CD4-positive, alpha-beta memory T cell (primary cell): ENCODE data around the gene MAPK8IP3. TPM values are rescaled to one million over a fixed set of nuclear protein-coding genes. Genes with fewer than 3 reads are reported as not detected.

Experiments used
- CTCF ChIA-PET: fragments of 350-600 bp; sonication (Branson Sonifier 250); formaldehyde crosslinking; loops from one replicate; lab custom pipeline; 2021; ENCODE audit warnings: inconsistent platforms; ENCODE audit not compliant: partially characterized antibody; lab: Charles Lee
- POLR2A ChIA-PET: fragments of 350-600 bp; sonication (Branson Sonifier 250); formaldehyde crosslinking; loops from one replicate; lab custom pipeline; 2021; ENCODE audit not compliant: partially characterized antibody; lab: Charles Lee
- DNase-seq, 5 donors: peaks; one replicate each; pipeline versions ENCODE4 v3.0.0 to v3.0.0-alpha.2; 2020 to 2022; ENCODE audit warnings: mixed read lengths in 1 of 5
- H3K27ac ChIP-seq: one replicate; pipeline ENCODE4 v1.7.0; 2013; ENCODE audit warnings: low read depth, low read length
- H3K27me3 ChIP-seq: 2 replicates; pipeline ENCODE4 v1.7.0; 2013; ENCODE audit warnings: mild to moderate bottlenecking, low read length, moderate library complexity; ENCODE audit not compliant: insufficient read depth
- H3K36me3 ChIP-seq: 2 replicates; pipeline ENCODE4 v1.7.0; 2013; ENCODE audit warnings: mild to moderate bottlenecking, low read length, moderate library complexity; ENCODE audit not compliant: insufficient read depth
- H3K4me1 ChIP-seq: 2 replicates; pipeline ENCODE4 v1.7.0; 2013; ENCODE audit warnings: mild to moderate bottlenecking, low read length, moderate library complexity; ENCODE audit not compliant: insufficient read depth
- H3K4me3 ChIP-seq, 2 donors: one replicate each; pipeline ENCODE4 v1.7.0; 2013; ENCODE audit warnings: low read length in 2 of 2, mild to moderate bottlenecking in 1 of 2
- H3K9me3 ChIP-seq, 2 donors: one replicate each; pipeline ENCODE4 v1.7.0; 2013; ENCODE audit warnings: low read length in 2 of 2, control low read depth in 1 of 2; ENCODE audit not compliant: control insufficient read depth in 1 of 2
- H3K27ac Mint-ChIP-seq, 7 donors: one replicate each; pipeline ENCODE4 v1.8.0; 2020 to 2021; ENCODE audit warnings: mixed read lengths in 7 of 7, mild to moderate bottlenecking in 6 of 7, inconsistent platforms in 3 of 7, moderate library complexity in 3 of 7
- H3K27me3 Mint-ChIP-seq, 2 donors: one replicate each; pipeline ENCODE4 v1.8.0; 2020 to 2021; ENCODE audit warnings: mixed read lengths in 2 of 2
- H3K36me3 Mint-ChIP-seq, 2 donors: one replicate each; pipeline ENCODE4 v1.8.0; 2020 to 2021; ENCODE audit warnings: mixed read lengths in 2 of 2, inconsistent platforms in 1 of 2, mild to moderate bottlenecking in 1 of 2
- H3K4me1 Mint-ChIP-seq, 4 donors: one replicate each; pipeline ENCODE4 v1.8.0; 2020 to 2021; ENCODE audit warnings: mixed read lengths in 4 of 4, mild to moderate bottlenecking in 1 of 4
- H3K4me3 Mint-ChIP-seq, 8 donors: one replicate each; pipeline ENCODE4 v1.8.0; 2020 to 2021; ENCODE audit warnings: mixed read lengths in 8 of 8, mild to moderate bottlenecking in 7 of 8, moderate library complexity in 6 of 8, inconsistent platforms in 3 of 8
- H3K9me3 Mint-ChIP-seq, 8 donors: one replicate each; pipeline ENCODE4 v1.8.0; 2020 to 2021; ENCODE audit warnings: mixed read lengths in 8 of 8, mild to moderate bottlenecking in 5 of 8, inconsistent platforms in 3 of 8, moderate library complexity in 1 of 8
- intact Hi-C: fragments of 100-400 bp; cut with micrococcal nuclease; formaldehyde crosslinking; loops from one replicate; pipeline ENCODE4 v1.15.1; 2023
- polyA plus RNA-seq, 2 donors: library from polyadenylated mRNA; unstranded; fragments of 300-500 nt; fragmentation: Illumina TruSeq; gene quantifications; one replicate each; pipeline ENCODE4 v1.2.3, GENCODE V29; 2021
- total RNA-seq, 2 experiments: library from RNA; stranded (reverse); gene quantifications; one replicate each; pipeline ENCODE4 v1.2.3, GENCODE V29; 2021

The MAPK8IP3 gene
- total and polyA plus RNA-seq, 4 experiments from 2014 or later: 0.86 to 248 (median 121) TPM

DNA sequence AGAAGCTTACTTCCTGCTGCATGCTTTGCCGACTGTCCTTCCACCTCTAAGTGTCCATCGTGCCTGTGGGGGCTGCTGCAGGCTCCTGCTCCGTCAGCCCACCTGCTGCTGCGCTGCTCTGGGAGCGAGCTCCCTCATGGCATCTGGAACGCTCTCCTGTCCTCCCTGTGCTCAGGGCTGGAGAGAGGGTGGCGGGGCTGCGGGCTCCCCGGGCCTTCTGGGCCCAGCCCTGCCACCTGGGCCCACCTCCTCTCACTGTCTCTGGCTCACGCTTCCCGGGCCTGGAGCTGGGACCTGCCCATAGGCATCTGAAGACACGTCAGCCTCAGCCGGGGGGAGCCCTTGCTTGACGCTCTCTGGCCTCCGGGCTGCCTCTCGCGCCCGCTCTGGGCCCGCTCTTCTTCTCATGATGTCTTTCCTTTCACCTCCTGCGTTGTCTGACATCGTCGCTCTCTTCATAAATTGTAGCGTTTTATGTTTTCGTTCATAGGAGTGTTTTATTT lies 38.4 kb downstream of the MAPK8IP3 start:
- POLR2A ChIA-PET: no interaction called here
- Mint-ChIP-seq H3K9me3 (no peaks in the 10 kb centered on the region), H3K36me3 (peaks cover 19 to 39% of the 10 kb centered on the region in 2 donors), H3K27me3 (no peaks in the 10 kb centered on the region), H3K4me1 (no peaks in the 10 kb centered on the region), H3K27ac (peak overlapping the region in 3 of 7 donors; percentile 12 to 61 (median 37)), H3K4me3 (no peak overlapping the region)
- CTCF ChIA-PET: no interaction called here
- no peak overlapping the region for H3K4me3 ChIP-seq
- H3K9me3 ChIP-seq: no peaks in the 10 kb centered on the region
- DNase-seq: peak in 1 of 5 donors; percentile 6
- H3K36me3 ChIP-seq: peaks cover 47% of the 10 kb centered on the region
- H3K27ac ChIP-seq: no peak overlapping the region
- H3K4me1 ChIP-seq: no peaks in the 10 kb centered on the region
- H3K27me3 ChIP-seq: no peaks in the 10 kb centered on the region
- intact Hi-C loops: loop anchor here (5.0 kb wide), 1 partner anchor 77 kb away; no protein-coding TSS in a partner anchor

DNA sequence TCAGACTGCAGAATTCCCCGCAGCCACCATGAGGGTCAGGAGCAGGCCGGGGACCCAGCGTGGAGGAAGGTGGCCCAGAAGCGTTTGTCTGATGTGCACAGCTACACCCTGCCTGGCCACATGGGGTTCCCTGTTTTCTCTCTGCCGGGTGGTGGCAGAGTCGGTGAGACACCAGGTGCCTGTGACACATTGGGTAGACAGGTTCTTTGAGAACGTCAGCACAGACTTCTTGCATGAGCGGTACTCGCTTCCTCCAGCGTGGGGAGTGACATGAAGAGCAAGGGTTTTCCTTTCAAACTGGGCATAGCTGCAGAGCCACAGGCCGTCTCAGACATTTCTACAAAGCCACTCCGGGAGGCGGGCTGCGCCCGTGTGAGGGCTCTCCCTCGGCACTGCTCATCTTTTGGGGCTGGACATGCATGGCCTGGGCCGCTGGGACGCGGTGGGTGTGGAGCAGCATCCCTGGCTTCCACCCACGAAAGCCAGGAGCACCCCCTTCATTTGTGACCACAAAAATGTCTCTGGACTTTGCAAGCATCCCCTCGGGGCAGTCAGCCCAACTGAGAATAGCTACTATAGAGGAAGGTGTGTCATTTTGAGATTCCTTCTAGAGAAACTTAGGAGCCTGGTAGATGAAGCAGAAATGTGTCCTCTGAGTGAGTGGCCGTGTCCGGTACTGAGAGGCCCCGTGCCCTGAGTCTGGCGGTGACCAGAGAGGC lies 39.3 kb downstream of the MAPK8IP3 start:
- H3K36me3 Mint-ChIP-seq: peaks cover 19 to 40% of the 10 kb centered on the region in 2 donors
- peak in 1 of 5 donors; percentile 9 for DNase-seq

DNA sequence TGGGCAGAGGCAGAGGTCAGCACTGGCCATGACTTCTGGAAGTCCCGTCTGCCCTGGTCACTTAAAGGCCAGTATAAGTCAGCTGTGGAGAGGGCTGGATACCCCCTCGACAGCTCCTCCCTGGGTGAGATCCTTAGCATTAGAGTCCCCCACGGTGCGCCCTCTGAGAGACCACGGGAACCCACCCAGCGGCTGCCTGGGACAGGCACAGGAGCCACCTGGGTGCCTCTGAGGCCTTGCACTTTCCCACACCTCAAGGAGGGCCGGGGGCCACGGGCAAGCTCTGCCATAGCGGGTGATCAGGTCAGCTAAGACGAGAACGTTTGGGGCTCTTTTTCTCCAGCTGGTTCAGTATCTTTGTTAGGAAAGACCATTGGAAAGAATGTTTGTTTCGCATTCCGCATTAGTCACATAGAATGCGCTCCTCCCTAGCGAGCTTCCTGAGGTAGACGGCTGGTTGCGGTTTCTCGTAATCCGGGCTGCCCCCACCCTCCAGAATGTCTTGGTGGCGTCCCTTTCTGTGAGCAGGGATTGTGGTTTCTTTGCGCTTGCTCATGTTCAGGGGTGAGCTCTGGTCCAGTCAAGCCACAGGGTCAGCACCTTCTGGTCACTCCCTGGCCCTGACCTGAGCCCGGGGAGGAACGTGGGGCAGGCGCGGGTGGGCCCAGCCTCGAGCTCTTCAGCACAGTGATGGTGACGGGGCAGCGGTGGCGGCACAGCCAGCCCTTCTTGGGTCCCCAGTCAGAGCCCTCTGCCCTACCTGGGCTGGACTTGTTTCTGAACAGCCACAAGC lies 40.1 kb downstream of the MAPK8IP3 start:
- Histone ChIP-seq H3K4me1 (no peaks in the 10 kb centered on the region), H3K27me3 (no peaks in the 10 kb centered on the region), H3K36me3 (peaks cover 48% of the 10 kb centered on the region), H3K4me3 (no peak overlapping the region), H3K9me3 (no peaks in the 10 kb centered on the region), H3K27ac (no peak overlapping the region)
- ChIA-PET CTCF (no interaction called here), POLR2A (interaction anchor here (1.3 kb wide), 1 partner anchor 25 kb away, joined by 7 read pairs; the partner anchor contains the start of gene NME3)
- H3K4me1 Mint-ChIP-seq: no peaks in the 10 kb centered on the region
- intact Hi-C loops: no loop called here
- H3K27me3 Mint-ChIP-seq: no peaks in the 10 kb centered on the region
- peak overlapping the region in 1 of 7 donors; percentile 17 for H3K27ac Mint-ChIP-seq
- peak in 1 of 5 donors; percentile 9 for DNase-seq
- no peaks in the 10 kb centered on the region for H3K9me3 Mint-ChIP-seq
- H3K36me3 Mint-ChIP-seq: peaks cover 19 to 40% of the 10 kb centered on the region in 2 donors
- H3K4me3 Mint-ChIP-seq: no peak overlapping the region

More for the DNA sequence above, 39.3 kb downstream of the MAPK8IP3 start:
- H3K4me1 ChIP-seq: no peaks in the 10 kb centered on the region
- H3K9me3 ChIP-seq: no peaks in the 10 kb centered on the region
- no peaks in the 10 kb centered on the region for H3K27me3 ChIP-seq
- ChIA-PET CTCF (no interaction called here), POLR2A (interaction anchor here (1.3 kb wide), 1 partner anchor 26 kb away, joined by 7 read pairs; the partner anchor contains the start of gene NME3)
- no peak overlapping the region for H3K4me3 ChIP-seq
- Mint-ChIP-seq H3K9me3 (no peaks in the 10 kb centered on the region), H3K4me1 (no peaks in the 10 kb centered on the region), H3K4me3 (no peak overlapping the region), H3K27me3 (no peaks in the 10 kb centered on the region), H3K27ac (no peak overlapping the region)
- intact Hi-C loops: no loop called here
- H3K36me3 ChIP-seq: peaks cover 51% of the 10 kb centered on the region
- H3K27ac ChIP-seq: no peak overlapping the region

DNA sequence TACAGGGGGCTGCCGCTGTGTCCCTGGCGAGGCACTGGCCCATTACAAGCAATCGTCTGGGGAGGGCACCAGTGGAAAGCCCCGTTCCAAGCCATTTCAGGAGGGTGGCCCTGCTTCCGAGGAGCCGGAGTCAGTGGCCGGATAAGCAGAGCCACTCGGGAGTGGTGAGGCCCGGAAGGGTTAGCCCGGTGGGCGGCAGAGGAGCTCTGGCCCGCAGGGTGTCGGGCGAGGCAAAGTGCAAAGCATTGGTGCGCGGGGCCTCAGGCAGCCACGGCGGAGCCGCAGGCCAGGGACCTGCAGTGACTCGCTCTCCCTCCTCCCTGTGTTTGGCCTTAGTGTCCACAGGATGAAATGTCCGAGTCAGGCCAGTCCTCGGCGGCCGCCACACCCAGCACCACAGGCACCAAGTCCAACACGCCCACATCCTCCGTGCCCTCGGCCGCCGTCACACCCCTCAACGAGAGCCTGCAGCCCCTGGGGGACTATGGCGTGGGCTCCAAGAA lies 40.7 kb downstream of the MAPK8IP3 start:
- no peaks in the 10 kb centered on the region for H3K4me1 ChIP-seq
- H3K27ac ChIP-seq: no peak overlapping the region
- peak in 1 of 5 donors; percentile 35 for DNase-seq
- POLR2A ChIA-PET: interaction anchor here (1.3 kb wide), 1 partner anchor 25 kb away, joined by 7 read pairs; the partner anchor contains the start of gene NME3
- H3K36me3 Mint-ChIP-seq: peaks cover 24 to 45% of the 10 kb centered on the region in 2 donors
- H3K27me3 Mint-ChIP-seq: no peaks in the 10 kb centered on the region
- intact Hi-C loops: no loop called here
- no peaks in the 10 kb centered on the region for H3K4me1 Mint-ChIP-seq
- no peaks in the 10 kb centered on the region for H3K9me3 ChIP-seq
- H3K9me3 Mint-ChIP-seq: no peaks in the 10 kb centered on the region
- no peak overlapping the region for H3K27ac Mint-ChIP-seq
- no peak overlapping the region for H3K4me3 ChIP-seq
- no peak overlapping the region for H3K4me3 Mint-ChIP-seq
- H3K27me3 ChIP-seq: no peaks in the 10 kb centered on the region
- H3K36me3 ChIP-seq: peaks cover 53% of the 10 kb centered on the region
- CTCF ChIA-PET: no interaction called here

DNA sequence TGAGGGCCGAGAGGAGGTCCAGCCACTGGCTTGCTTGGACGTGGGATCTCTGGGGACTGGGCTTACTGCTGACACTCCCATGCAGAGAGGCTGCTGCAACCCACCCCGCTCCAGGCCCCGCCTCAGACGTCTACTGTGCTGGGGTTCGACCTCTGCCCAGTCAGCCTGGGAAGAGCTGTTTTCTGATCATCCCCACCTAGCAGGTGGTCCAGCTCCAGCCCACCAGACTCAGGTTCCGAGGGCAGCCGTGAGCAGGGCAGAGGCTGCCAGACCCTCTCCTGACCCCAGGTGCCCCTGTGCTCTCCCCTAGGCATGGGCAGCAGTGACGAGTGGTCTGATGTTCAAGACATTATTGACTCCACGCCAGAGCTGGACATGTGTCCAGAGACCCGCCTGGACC lies 41.9 kb downstream of the MAPK8IP3 start:
- no peak overlapping the region for H3K27ac ChIP-seq
- H3K27me3 Mint-ChIP-seq: no peaks in the 10 kb centered on the region
- POLR2A ChIA-PET: interaction anchor here (0.6 kb wide), 1 partner anchor 53 kb away, joined by 3 read pairs; no protein-coding TSS in a partner anchor
- no peaks in the 10 kb centered on the region for H3K9me3 ChIP-seq
- intact Hi-C loops: no loop called here
- no peak overlapping the region for H3K27ac Mint-ChIP-seq
- H3K9me3 Mint-ChIP-seq: no peaks in the 10 kb centered on the region
- CTCF ChIA-PET: no interaction called here
- DNase-seq: no peak
- H3K36me3 Mint-ChIP-seq: peaks cover 27 to 52% of the 10 kb centered on the region in 2 donors
- no peak overlapping the region for H3K4me3 Mint-ChIP-seq
- H3K4me1 Mint-ChIP-seq: no peaks in the 10 kb centered on the region
- no peaks in the 10 kb centered on the region for H3K27me3 ChIP-seq
- H3K4me3 ChIP-seq: no peak overlapping the region
- no peaks in the 10 kb centered on the region for H3K4me1 ChIP-seq
- H3K36me3 ChIP-seq: peaks cover 61% of the 10 kb centered on the region

GRCh38 chr16:1749152-1750117 lies 43.4 kb downstream of the MAPK8IP3 start:
- Mint-ChIP-seq H3K36me3 (peaks cover 26 to 54% of the 10 kb centered on the region in 2 donors), H3K27ac (no peak overlapping the region), H3K4me3 (no peak overlapping the region), H3K27me3 (no peaks in the 10 kb centered on the region), H3K9me3 (no peaks in the 10 kb centered on the region), H3K4me1 (no peaks in the 10 kb centered on the region)
- ChIA-PET POLR2A (interaction anchor here (0.6 kb wide), 1 partner anchor 274 kb away, joined by 3 read pairs; no protein-coding TSS in a partner anchor), CTCF (no interaction called here)
- peak in 1 of 5 donors; percentile 31 for DNase-seq
- H3K27ac ChIP-seq: no peak overlapping the region
- H3K36me3 ChIP-seq: peaks cover 49% of the 10 kb centered on the region
- H3K4me3 ChIP-seq: no peak overlapping the region
- H3K27me3 ChIP-seq: no peaks in the 10 kb centered on the region
- intact Hi-C loops: no loop called here
- no peaks in the 10 kb centered on the region for H3K4me1 ChIP-seq
- no peaks in the 10 kb centered on the region for H3K9me3 ChIP-seq
